ENCODE data around the gene CLMN. TPM values are rescaled to one million over a fixed set of nuclear protein-coding genes. Genes with fewer than 3 reads are reported as not detected.

The CLMN gene
- total and polyA plus RNA-seq, 10 of the 15 experiments (the other 5 are each of a cell fraction or from before 2014, with no cell fraction given), result 7.8 to 49.3 (median 18.5) TPM

DNA sequence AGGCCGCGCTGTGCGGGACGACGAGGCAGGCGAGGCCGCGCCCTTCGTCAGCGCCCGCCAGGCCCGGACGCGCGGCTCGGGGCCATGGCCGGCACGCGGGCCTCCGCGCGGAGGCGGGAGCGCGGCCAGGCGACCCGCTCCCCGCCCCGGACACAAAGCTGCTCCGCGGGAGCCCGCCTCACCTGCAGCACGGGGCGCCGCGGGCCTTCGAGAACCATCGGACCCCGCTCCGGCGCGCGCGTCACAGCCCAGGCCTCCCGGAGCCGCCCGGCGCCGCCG, 162.7 kb downstream of the CLMN start (continued):
- TF ChIP-seq, protein P1, sequence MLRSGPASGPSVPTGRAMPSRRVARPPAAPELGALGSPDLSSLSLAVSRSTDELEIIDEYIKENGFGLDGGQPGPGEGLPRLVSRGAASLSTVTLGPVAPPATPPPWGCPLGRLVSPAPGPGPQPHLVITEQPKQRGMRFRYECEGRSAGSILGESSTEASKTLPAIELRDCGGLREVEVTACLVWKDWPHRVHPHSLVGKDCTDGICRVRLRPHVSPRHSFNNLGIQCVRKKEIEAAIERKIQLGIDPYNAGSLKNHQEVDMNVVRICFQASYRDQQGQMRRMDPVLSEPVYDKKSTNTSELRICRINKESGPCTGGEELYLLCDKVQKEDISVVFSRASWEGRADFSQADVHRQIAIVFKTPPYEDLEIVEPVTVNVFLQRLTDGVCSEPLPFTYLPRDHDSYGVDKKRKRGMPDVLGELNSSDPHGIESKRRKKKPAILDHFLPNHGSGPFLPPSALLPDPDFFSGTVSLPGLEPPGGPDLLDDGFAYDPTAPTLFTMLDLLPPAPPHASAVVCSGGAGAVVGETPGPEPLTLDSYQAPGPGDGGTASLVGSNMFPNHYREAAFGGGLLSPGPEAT (IDR thresholded peaks at IDR 0.05; ENCODE audit: low read depth), result no peak
- TF ChIP-seq PAX5 (IDR thresholded peaks at IDR 0.05; ENCODE audit: borderline replicate concordance, low read depth, low read length), result no peak
- TF ChIP-seq HDAC6 (IDR thresholded peaks at IDR 0.05; ENCODE audit: unreplicated experiment), result no peak
- TF ChIP-seq SIN3A (IDR thresholded peaks at IDR 0.05; ENCODE audit: low read depth, low read length), result no peak
- TF ChIP-seq, protein P2, sequence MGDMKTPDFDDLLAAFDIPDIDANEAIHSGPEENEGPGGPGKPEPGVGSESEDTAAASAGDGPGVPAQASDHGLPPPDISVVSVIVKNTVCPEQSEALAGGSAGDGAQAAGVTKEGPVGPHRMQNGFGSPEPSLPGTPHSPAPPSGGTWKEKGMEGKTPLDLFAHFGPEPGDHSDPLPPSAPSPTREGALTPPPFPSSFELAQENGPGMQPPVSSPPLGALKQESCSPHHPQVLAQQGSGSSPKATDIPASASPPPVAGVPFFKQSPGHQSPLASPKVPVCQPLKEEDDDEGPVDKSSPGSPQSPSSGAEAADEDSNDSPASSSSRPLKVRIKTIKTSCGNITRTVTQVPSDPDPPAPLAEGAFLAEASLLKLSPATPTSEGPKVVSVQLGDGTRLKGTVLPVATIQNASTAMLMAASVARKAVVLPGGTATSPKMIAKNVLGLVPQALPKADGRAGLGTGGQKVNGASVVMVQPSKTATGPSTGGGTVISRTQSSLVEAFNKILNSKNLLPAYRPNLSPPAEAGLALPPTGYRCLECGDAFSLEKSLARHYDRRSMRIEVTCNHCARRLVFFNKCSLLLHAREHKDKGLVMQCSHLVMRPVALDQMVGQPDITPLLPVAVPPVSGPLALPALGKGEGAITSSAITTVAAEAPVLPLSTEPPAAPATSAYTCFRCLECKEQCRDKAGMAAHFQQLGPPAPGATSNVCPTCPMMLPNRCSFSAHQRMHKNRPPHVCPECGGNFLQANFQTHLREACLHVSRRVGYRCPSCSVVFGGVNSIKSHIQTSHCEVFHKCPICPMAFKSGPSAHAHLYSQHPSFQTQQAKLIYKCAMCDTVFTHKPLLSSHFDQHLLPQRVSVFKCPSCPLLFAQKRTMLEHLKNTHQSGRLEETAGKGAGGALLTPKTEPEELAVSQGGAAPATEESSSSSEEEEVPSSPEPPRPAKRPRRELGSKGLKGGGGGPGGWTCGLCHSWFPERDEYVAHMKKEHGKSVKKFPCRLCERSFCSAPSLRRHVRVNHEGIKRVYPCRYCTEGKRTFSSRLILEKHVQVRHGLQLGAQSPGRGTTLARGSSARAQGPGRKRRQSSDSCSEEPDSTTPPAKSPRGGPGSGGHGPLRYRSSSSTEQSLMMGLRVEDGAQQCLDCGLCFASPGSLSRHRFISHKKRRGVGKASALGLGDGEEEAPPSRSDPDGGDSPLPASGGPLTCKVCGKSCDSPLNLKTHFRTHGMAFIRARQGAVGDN (IDR thresholded peaks at IDR 0.05), result peak; percentile 28; the same call in 1 of the 2 replicates
- TF ChIP-seq, protein P3, sequence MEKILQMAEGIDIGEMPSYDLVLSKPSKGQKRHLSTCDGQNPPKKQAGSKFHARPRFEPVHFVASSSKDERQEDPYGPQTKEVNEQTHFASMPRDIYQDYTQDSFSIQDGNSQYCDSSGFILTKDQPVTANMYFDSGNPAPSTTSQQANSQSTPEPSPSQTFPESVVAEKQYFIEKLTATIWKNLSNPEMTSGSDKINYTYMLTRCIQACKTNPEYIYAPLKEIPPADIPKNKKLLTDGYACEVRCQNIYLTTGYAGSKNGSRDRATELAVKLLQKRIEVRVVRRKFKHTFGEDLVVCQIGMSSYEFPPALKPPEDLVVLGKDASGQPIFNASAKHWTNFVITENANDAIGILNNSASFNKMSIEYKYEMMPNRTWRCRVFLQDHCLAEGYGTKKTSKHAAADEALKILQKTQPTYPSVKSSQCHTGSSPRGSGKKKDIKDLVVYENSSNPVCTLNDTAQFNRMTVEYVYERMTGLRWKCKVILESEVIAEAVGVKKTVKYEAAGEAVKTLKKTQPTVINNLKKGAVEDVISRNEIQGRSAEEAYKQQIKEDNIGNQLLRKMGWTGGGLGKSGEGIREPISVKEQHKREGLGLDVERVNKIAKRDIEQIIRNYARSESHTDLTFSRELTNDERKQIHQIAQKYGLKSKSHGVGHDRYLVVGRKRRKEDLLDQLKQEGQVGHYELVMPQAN (conservative IDR thresholded peaks at IDR 0.05), result peak; percentile 58; the same call in 1 of the 2 replicates
- no peak for TF ChIP-seq RFX5 (IDR thresholded peaks at IDR 0.05; ENCODE audit: low read depth, low read length)
- no peak for TF ChIP-seq TCF12 (IDR thresholded peaks at IDR 0.05; ENCODE audit: low read depth, low read length)
- TF ChIP-seq ATF7 (IDR thresholded peaks at IDR 0.05; ENCODE audit: low read depth), result no peak
- no peak for TF ChIP-seq NR2C1 (IDR thresholded peaks at IDR 0.05)
- 0 out of 2 replicates have a peak, but pooled peaks have one; percentile 27 for TF ChIP-seq CHD1 (IDR thresholded peaks at IDR 0.05; ENCODE audit: low read depth, low read length)
- no peak for TF ChIP-seq SUZ12 (IDR thresholded peaks at IDR 0.05; ENCODE audit: unreplicated experiment)
- peak in 1 of 2 experiments; percentile 57; a peak in 2 of 4 replicates for TF ChIP-seq BHLHE40 (IDR thresholded peaks at IDR 0.05; ENCODE audit: borderline replicate concordance in 1 of 2, low read depth in 2 of 2, low read length in 1 of 2)
- TF ChIP-seq, protein P4, sequence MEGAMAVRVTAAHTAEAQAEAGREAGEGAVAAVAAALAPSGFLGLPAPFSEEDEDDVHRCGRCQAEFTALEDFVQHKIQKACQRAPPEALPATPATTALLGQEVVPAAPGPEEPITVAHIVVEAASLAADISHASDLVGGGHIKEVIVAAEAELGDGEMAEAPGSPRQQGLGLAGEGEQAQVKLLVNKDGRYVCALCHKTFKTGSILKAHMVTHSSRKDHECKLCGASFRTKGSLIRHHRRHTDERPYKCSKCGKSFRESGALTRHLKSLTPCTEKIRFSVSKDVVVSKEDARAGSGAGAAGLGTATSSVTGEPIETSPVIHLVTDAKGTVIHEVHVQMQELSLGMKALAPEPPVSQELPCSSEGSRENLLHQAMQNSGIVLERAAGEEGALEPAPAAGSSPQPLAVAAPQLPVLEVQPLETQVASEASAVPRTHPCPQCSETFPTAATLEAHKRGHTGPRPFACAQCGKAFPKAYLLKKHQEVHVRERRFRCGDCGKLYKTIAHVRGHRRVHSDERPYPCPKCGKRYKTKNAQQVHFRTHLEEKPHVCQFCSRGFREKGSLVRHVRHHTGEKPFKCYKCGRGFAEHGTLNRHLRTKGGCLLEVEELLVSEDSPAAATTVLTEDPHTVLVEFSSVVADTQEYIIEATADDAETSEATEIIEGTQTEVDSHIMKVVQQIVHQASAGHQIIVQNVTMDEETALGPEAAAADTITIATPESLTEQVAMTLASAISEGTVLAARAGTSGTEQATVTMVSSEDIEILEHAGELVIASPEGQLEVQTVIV (IDR thresholded peaks at IDR 0.05; ENCODE audit: borderline replicate concordance, partially characterized antibody), result no peak
- TF ChIP-seq POLR2AphosphoS2 (IDR thresholded peaks at IDR 0.05; ENCODE audit: low read depth, low read length), result no peak
- no peak for TF ChIP-seq KLF5 (IDR thresholded peaks at IDR 0.05; ENCODE audit: partially characterized antibody)
- no peak for TF ChIP-seq PML (IDR thresholded peaks at IDR 0.05; ENCODE audit: low read length)
- TF ChIP-seq, protein P5, sequence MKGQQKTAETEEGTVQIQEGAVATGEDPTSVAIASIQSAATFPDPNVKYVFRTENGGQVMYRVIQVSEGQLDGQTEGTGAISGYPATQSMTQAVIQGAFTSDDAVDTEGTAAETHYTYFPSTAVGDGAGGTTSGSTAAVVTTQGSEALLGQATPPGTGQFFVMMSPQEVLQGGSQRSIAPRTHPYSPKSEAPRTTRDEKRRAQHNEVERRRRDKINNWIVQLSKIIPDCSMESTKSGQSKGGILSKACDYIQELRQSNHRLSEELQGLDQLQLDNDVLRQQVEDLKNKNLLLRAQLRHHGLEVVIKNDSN (IDR thresholded peaks at IDR 0.05; ENCODE audit: borderline replicate concordance, extremely low read length, insufficient read depth, low read depth, low read length), result no peak
- TF ChIP-seq HDAC2 (IDR thresholded peaks at IDR 0.05), result no peak
- no peak for TF ChIP-seq IKZF1 (conservative IDR thresholded peaks at IDR 0.05)

Measured in GM12878 (cell line).